Stimulated activated memory B cell treated with anti-CD40 and anti-IgM and Interleukin-4, amounts not matched to agents 10 μg/mL and 1 μg/mL and 100 μg/mL, for 72 hours (primary cell): ENCODE measurements around the gene CTU2.

ENCODE experiments used
- ATAC-seq: fragments of 150-1000 bp; cut with Tn5 transposase; 2 replicates; pipeline ENCODE4 v1.10.0; 2021
- H3K27ac Mint-ChIP-seq: one replicate; pipeline ENCODE4 v1.8.0; 2022; ENCODE audit warnings: mild to moderate bottlenecking, mixed read lengths
- H3K27me3 Mint-ChIP-seq: one replicate; pipeline ENCODE4 v1.8.0; 2022; ENCODE audit warnings: mixed read lengths
- H3K36me3 Mint-ChIP-seq: one replicate; pipeline ENCODE4 v1.8.0; 2022; ENCODE audit warnings: mixed read lengths
- H3K4me1 Mint-ChIP-seq: one replicate; pipeline ENCODE4 v1.8.0; 2022; ENCODE audit warnings: mixed read lengths
- H3K4me3 Mint-ChIP-seq: one replicate; pipeline ENCODE4 v1.8.0; 2022; ENCODE audit warnings: mild to moderate bottlenecking, moderate library complexity, mixed read lengths
- H3K9me3 Mint-ChIP-seq: one replicate; pipeline ENCODE4 v1.8.0; 2022; ENCODE audit warnings: mixed read lengths

CTU2 gene

DNA sequence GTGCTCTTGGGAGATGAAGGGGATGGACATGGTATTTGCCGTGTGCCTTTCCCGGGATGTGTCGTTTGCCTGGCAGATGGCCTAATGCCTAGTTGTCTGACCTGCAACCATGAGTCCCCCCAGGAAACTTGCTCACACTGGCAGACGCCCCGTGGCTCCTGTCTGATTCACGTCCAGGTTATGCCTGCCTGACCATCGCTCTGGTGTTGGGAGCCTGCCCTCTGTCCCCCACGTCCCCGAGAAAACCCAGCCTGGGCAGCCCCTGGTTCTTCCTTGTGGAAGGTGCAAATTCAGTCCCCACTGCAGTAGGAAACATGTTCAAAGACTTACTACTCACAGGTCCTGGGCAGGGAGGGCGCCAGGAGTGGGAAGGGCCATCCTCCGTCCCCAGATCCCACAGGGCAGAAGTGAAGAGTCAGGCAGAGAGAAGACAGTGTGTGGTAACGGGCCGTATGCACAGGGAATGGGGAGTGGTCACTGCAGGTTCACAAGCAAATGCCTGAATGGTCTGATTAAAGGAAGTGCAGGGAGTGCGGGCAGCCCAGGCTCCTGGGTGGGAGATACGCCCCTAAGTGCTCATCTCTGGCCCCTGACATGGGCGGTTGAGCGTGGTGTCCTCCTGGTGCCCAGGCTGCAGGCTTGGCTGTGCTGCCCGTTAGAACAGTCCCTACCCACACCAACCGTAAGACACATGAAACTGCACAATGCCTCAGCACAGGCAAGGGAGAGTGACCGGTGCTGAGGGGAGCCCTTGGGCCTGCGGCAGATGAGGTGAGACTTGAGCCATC lies 15.8 kb upstream of the CTU2 start:
- no peaks in the 10 kb centered on the region for H3K9me3 Mint-ChIP-seq
- no peaks in the 10 kb centered on the region for H3K36me3 Mint-ChIP-seq
- H3K4me1 Mint-ChIP-seq, result peaks cover 43% of the 10 kb centered on the region
- H3K4me3 Mint-ChIP-seq, result peak overlapping the region; percentile 39
- no peaks in the 10 kb centered on the region for H3K27me3 Mint-ChIP-seq
- H3K27ac Mint-ChIP-seq, result peak overlapping the region; percentile 59
- ATAC-seq, result no peak

DNA sequence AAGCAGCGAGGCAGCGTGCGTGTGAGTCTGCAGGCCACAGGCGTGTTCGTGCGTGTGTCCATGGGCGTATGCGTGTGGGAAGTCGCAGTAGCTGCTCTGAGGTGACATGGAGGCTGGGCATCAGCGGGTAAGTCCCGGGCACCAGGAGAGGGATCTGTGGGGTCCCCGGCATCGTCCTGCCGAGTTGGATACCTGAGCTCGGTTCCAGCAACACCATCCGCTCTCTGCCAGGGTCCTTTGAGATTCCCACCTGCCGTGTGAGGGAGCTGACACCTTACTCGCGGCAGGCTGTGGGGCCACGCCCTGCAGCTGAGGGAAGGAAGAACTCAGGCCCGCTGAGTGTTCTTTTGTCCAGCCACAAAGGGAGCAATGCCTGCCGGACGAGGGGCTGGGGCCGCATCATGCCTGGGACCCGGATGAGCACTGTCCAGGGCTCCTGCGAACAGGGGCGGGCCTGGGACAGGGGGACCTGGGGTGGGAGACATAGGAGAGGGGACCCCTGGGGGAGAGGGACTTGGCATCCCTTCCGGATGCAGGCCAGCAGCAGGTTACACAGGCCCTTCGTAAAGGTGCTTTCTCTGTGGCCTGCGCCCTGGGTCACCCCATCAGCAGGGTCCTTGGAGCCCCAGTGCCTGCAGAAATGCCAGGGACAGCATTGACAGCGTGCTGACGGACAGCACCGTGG lies 15.0 kb upstream of the CTU2 start:
- no peak for ATAC-seq
- Mint-ChIP-seq H3K27ac (peak overlapping the region; percentile 59), H3K36me3 (no peaks in the 10 kb centered on the region), H3K4me3 (peak overlapping the region; percentile 39), H3K27me3 (no peaks in the 10 kb centered on the region), H3K9me3 (no peaks in the 10 kb centered on the region), H3K4me1 (peaks cover 41% of the 10 kb centered on the region)

DNA sequence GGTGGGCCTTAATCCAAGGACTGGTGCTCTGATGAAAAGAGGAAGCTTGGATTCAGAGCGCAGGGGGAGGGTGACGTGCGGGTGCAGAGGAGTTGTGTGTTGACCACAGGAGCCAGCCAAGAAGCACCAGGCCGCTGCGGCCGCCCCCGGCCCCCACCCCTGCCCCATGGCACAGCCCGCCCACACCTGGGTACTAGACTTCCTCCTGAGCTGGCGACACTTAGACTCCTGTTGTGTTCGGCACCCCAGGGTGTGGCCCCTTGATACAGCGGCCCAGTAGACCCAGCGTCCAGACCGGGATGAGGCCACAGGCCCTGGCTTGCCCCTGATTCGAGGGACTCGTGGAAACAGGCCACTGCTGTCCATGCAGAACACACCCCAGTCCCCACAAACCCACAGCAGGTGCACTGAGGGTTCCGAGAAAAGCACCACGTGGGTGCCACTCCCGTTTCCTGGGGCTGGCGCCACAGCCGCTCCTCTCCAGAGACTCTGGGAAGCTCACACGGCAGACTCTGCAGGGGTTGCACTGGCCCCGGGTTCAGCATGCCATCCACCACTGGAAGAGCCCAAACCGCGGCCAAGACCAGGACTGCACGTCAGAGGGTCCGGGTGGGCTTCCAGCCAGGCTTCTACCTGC lies 14.3 kb upstream of the CTU2 start:
- Mint-ChIP-seq H3K36me3 (no peaks in the 10 kb centered on the region), H3K4me3 (peak overlapping the region; percentile 25), H3K4me1 (peaks cover 41% of the 10 kb centered on the region), H3K27ac (peak overlapping the region; percentile 59), H3K27me3 (no peaks in the 10 kb centered on the region), H3K9me3 (no peaks in the 10 kb centered on the region)
- ATAC-seq, result peak; percentile 70

- Mint-ChIP-seq H3K4me3 (no peak overlapping the region), H3K27me3 (no peaks in the 10 kb centered on the region), H3K27ac (peak overlapping the region; percentile 59), H3K9me3 (no peaks in the 10 kb centered on the region), H3K4me1 (peaks cover 46% of the 10 kb centered on the region), H3K36me3 (peaks cover 6% of the 10 kb centered on the region)
- ATAC-seq, result no peak
Observed at GRCh38 chr16:88692861-88693260, 13.4 kb upstream of the CTU2 start.

GRCh38 chr16:88693420-88694177 lies 12.7 kb upstream of the CTU2 start:
- ATAC-seq, result no peak
- H3K4me1 Mint-ChIP-seq, result peaks cover 47% of the 10 kb centered on the region
- H3K36me3 Mint-ChIP-seq, result peaks cover 11% of the 10 kb centered on the region
- no peaks in the 10 kb centered on the region for H3K9me3 Mint-ChIP-seq
- H3K27ac Mint-ChIP-seq, result no peak overlapping the region
- no peaks in the 10 kb centered on the region for H3K27me3 Mint-ChIP-seq
- no peak overlapping the region for H3K4me3 Mint-ChIP-seq

DNA sequence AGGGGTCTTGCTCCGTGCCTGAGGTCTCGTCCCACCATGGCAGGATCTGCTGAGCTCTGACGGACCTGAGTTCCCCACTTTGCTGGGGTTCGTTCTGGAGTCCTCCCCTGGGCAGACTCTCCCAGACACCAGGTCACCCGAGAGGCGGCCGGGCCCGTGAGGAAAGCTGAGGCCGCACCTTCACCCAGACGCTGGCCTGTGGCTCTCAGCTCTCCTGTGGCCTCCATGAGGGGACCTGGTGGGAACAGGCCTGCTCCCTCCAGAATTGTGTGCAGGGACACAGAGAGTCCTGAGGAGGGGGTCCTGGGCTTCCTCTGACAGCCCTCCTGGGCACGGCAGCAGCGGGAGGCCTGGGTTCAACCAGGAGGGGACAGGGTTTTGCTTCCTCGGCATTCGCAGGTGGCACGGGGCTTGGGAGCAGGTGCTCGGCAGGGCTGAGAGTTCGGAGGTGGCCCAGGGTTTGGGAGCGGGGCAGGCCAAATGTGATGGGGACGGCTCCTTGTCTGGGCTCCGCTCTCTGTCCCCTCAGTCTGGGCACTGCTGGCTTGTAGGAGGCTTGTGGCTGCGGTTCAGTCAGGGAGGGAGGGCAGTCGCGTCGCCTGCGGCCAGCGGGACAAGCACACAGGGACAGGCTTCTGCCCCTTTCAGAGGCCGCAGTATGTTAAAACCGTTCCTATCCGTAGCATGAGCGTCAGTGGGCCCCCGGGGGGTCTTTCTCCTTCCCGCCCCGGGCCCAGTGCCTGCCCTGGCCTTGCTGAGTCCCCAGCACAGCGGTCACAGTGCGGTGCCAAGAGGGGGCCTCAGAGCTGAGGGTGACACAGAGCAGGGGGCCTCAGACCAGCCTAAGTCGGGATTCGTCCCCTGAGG lies 11.8 kb upstream of the CTU2 start:
- Mint-ChIP-seq H3K36me3 (peaks cover 11% of the 10 kb centered on the region), H3K27ac (no peak overlapping the region), H3K27me3 (no peaks in the 10 kb centered on the region), H3K4me3 (no peak overlapping the region), H3K4me1 (peaks cover 55% of the 10 kb centered on the region), H3K9me3 (no peaks in the 10 kb centered on the region)
- no peak for ATAC-seq

GRCh38 chr16:88695218-88695617 lies 11.1 kb upstream of the CTU2 start:
- H3K27me3 Mint-ChIP-seq, result no peaks in the 10 kb centered on the region
- no peaks in the 10 kb centered on the region for H3K9me3 Mint-ChIP-seq
- peaks cover 11% of the 10 kb centered on the region for H3K36me3 Mint-ChIP-seq
- no peak for ATAC-seq
- H3K27ac Mint-ChIP-seq, result no peak overlapping the region
- peaks cover 62% of the 10 kb centered on the region for H3K4me1 Mint-ChIP-seq
- no peak overlapping the region for H3K4me3 Mint-ChIP-seq

DNA sequence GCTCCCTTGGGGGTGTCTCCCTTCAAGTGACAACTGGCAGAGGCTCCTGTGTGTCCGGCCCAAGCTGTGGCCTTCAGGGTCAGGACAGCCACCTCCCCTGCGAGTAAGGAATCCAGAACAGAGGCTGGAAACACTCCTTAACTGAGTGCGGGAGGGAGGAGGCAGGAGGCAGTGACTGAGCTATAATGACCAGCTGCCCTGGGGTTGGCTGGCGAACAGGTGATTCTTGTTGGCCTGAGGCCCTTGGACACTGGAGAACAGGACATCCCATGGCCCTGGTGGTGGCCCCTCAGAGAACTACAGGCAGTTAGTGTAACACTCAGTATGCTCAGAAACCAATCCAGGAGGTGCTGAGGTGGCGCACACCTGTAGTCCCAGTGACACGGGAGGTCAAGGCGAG lies 10.6 kb upstream of the CTU2 start:
- Mint-ChIP-seq H3K27ac (no peak overlapping the region), H3K4me3 (no peak overlapping the region), H3K9me3 (no peaks in the 10 kb centered on the region), H3K36me3 (peaks cover 11% of the 10 kb centered on the region), H3K4me1 (peaks cover 66% of the 10 kb centered on the region), H3K27me3 (no peaks in the 10 kb centered on the region)
- ATAC-seq, result no peak

- Mint-ChIP-seq H3K9me3 (no peaks in the 10 kb centered on the region), H3K27me3 (no peaks in the 10 kb centered on the region), H3K36me3 (peaks cover 11% of the 10 kb centered on the region), H3K4me1 (peaks cover 66% of the 10 kb centered on the region), H3K27ac (no peak overlapping the region), H3K4me3 (no peak overlapping the region)
- no peak for ATAC-seq
Observed at GRCh38 chr16:88696441-88696840, 9.9 kb upstream of the CTU2 start.

- H3K27me3 Mint-ChIP-seq, result no peaks in the 10 kb centered on the region
- H3K4me1 Mint-ChIP-seq, result peaks cover 66% of the 10 kb centered on the region
- H3K4me3 Mint-ChIP-seq, result no peak overlapping the region
- peak overlapping the region; percentile 62 for H3K27ac Mint-ChIP-seq
- ATAC-seq, result no peak
- H3K9me3 Mint-ChIP-seq, result no peaks in the 10 kb centered on the region
- H3K36me3 Mint-ChIP-seq, result peaks cover 11% of the 10 kb centered on the region
Observed at GRCh38 chr16:88697116-88697830, 9.0 kb upstream of the CTU2 start.

DNA sequence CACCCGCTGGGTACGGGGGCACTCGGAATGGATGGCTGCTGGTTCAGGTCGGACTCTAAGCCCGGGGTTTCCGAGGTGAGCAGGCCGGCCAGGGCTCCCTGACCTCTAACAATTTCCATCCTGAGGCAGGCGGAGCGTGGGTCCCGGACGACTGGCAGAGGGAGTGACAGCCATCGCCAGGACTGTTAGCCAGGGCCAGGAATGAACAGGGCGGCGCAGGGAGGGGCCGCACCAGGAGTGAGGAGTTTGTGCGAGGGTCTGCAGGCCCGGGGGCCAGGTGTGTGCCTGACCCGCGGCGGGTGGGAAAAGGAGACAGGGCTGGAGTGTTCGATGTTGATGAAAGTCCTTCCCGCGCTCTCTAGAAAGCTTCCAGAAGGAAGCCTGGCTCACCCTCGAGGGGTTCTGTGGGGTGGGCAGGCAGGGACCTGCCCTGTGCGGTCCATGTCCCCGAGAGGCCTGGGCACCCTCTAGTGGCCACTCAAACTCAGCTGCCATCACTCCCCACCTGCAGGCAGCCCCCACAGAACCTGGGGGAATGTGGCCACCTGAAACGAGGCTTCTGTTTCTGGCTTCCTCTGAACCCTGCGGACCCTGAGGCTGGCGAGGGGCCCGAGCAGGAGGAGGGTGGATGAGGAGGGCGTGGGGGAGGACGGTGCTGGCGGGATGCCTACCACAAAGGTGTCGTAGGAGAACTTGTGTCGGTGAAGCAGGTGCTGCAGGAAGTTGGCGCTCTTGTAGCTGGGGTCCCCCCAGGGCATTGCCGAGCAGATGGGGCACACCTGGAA lies 8.3 kb upstream of the CTU2 start:
- no peak for ATAC-seq
- peak overlapping the region; percentile 46 for H3K4me3 Mint-ChIP-seq
- peak overlapping the region; percentile 62 for H3K27ac Mint-ChIP-seq
- H3K9me3 Mint-ChIP-seq, result no peaks in the 10 kb centered on the region
- peaks cover 66% of the 10 kb centered on the region for H3K4me1 Mint-ChIP-seq
- H3K36me3 Mint-ChIP-seq, result peaks cover 11% of the 10 kb centered on the region
- no peaks in the 10 kb centered on the region for H3K27me3 Mint-ChIP-seq

GRCh38 chr16:88698646-88699045 lies 7.7 kb upstream of the CTU2 start:
- Mint-ChIP-seq H3K4me1 (peaks cover 71% of the 10 kb centered on the region), H3K27ac (peak overlapping the region; percentile 62), H3K9me3 (no peaks in the 10 kb centered on the region), H3K27me3 (no peaks in the 10 kb centered on the region), H3K4me3 (peak overlapping the region; percentile 46), H3K36me3 (peaks cover 11% of the 10 kb centered on the region)
- ATAC-seq, result peak; percentile 54

DNA sequence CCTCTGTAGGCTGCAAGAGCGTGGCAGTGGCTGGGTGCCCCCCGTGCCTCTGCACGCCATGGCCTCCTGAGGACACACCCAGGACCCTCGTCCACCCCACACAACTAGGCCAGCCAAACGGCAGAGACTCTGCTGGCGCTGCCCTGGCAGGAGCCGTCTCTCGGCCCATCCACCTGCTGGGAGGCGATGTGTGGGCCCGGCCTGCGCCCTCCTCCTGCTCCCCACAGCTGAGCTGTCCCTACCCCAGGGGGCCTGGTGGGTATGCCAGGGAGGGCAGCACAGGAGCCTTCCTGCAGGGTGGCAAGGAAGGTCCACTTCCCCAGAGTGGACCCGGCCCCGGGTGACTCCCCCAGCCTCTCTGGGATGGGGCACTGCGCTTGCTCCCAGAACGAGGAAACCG lies 7.1 kb upstream of the CTU2 start:
- Mint-ChIP-seq H3K27ac (peak overlapping the region; percentile 62), H3K4me1 (peaks cover 74% of the 10 kb centered on the region), H3K9me3 (no peaks in the 10 kb centered on the region), H3K4me3 (no peak overlapping the region), H3K36me3 (peaks cover 11% of the 10 kb centered on the region), H3K27me3 (no peaks in the 10 kb centered on the region)
- no peak for ATAC-seq
